Smooth muscle cell (in vitro differentiated cells): ENCODE measurements around the gene HADHB. TPM values are rescaled to one million over a fixed set of nuclear protein-coding genes. Genes with fewer than 3 reads are reported as not detected.

Experiments
- DNase-seq: peaks from one replicate; lab custom pipeline; 2025; ENCODE audit not compliant: unreplicated experiment; lab: John Stamatoyannopoulos, UW
- H2AFZ ChIP-seq: fragments of 200-600 bp; sonication (generic); 2 replicates; pipeline ENCODE4 v1.6.0; 2016; ENCODE audit warnings: antibody characterized with exemption, low read depth, mild to moderate bottlenecking
- H3F3A ChIP-seq: fragments of 200-600 bp; sonication (generic); 2 replicates; pipeline ENCODE4 v1.6.0; 2017; ENCODE audit warnings: antibody characterized with exemption, low read depth
- H3K27ac ChIP-seq: fragments of 200-600 bp; sonication (generic); 2 replicates; pipeline ENCODE4 v1.5.1; 2016; ENCODE audit warnings: low read depth, mild to moderate bottlenecking
- H3K27me3 ChIP-seq: fragments of 200-600 bp; sonication (generic); 2 replicates; pipeline ENCODE4 v1.6.1; 2016; ENCODE audit warnings: low read depth, mild to moderate bottlenecking
- H3K36me3 ChIP-seq: fragments of 200-600 bp; sonication (generic); 2 replicates; pipeline ENCODE4 v1.5.1; 2016; ENCODE audit warnings: low read depth
- H3K4me1 ChIP-seq: fragments of 200-600 bp; sonication (generic); 2 replicates; pipeline ENCODE4 v1.5.1; 2016; ENCODE audit warnings: low read depth
- H3K4me2 ChIP-seq: fragments of 200-600 bp; sonication (generic); 2 replicates; pipeline ENCODE4 v1.6.0; 2016; ENCODE audit warnings: mild to moderate bottlenecking
- H3K4me3 ChIP-seq: fragments of 200-600 bp; sonication (generic); 2 replicates; pipeline ENCODE4 v1.5.1; 2016; ENCODE audit warnings: mild to moderate bottlenecking
- H3K79me2 ChIP-seq: fragments of 200-600 bp; sonication (generic); 2 replicates; pipeline ENCODE4 v1.6.0; 2016; ENCODE audit warnings: low read depth, mild to moderate bottlenecking
- H3K9ac ChIP-seq: fragments of 200-600 bp; sonication (generic); 2 replicates; pipeline ENCODE4 v1.6.0; 2016; ENCODE audit warnings: low read depth
- H3K9me3 ChIP-seq: fragments of 200-600 bp; sonication (generic); replicated peaks from 2 replicates; pipeline ENCODE4 v1.5.1; 2016; ENCODE audit warnings: low read depth
- H4K20me1 ChIP-seq: fragments of 200-600 bp; sonication (generic); 2 replicates; pipeline ENCODE4 v1.6.0; 2016; ENCODE audit warnings: low read depth
- WGBS: methylation state at CpG from one replicate; pipeline ENCODE4 v1.1.7; 2016; ENCODE audit warnings: low lambda C conversion rate; 5-methylcytosine and 5-hydroxymethylcytosine counted together
- polyA plus RNA-seq: library from polyadenylated mRNA; unstranded; fragments of >200 nt; fragmentation: Nextera tagmentation; extraction: Ambion mirVana; gene quantifications from 2 replicates; pipeline ENCODE4 v1.2.1, GENCODE V29; 2016
- total RNA-seq: library from RNA; depleted of rRNA; stranded (reverse); fragments of >200 nt; gene quantifications from 2 replicates; pipeline ENCODE4 v1.2.3, GENCODE V29; 2014
- TF ChIP-seq, protein P1 (sequence below): fragments of 200-600 bp; sonication (generic); IDR thresholded peaks from 2 replicates; pipeline ENCODE4 v1.5.1; 2017; ENCODE audit warnings: borderline replicate concordance, mild to moderate bottlenecking, antibody characterized with exemption; ENCODE audit not compliant: insufficient read depth, poor library complexity, severe bottlenecking

HADHB gene
- total and polyA plus RNA-seq, 2 experiments from 2014 or later = 70.8 to 96.1 TPM

DNA sequence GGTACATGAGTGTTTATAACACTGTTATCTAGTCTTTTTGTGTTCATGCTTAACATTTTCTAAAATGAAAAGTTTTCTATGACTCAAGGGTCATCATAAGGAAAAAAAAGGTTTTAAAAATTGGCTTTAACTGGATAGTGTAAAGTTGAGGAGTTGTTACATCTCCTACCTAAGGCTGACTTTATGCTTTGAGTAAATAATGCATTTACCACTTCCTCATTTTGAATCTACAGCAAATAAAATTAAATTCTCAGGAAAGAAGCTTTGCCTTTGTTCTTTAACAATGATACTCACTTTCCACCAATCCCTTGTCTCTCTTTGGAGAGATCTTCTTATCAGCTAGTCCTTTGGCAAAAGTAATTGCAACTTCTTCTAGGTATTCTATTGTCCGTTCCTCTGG lies 30.0 kb upstream of the HADHB start:
- H3K36me3 ChIP-seq = peaks cover 36% of the 10 kb centered on the region
- DNase-seq = no peak
- no peak overlapping the region for H3K4me2 ChIP-seq
- peaks cover 5% of the 10 kb centered on the region for H3K9me3 ChIP-seq
- H3K4me1 ChIP-seq = no peaks in the 10 kb centered on the region
- no peak overlapping the region for H3K9ac ChIP-seq
- H4K20me1 ChIP-seq = no peaks in the 10 kb centered on the region
- TF ChIP-seq, protein P1, sequence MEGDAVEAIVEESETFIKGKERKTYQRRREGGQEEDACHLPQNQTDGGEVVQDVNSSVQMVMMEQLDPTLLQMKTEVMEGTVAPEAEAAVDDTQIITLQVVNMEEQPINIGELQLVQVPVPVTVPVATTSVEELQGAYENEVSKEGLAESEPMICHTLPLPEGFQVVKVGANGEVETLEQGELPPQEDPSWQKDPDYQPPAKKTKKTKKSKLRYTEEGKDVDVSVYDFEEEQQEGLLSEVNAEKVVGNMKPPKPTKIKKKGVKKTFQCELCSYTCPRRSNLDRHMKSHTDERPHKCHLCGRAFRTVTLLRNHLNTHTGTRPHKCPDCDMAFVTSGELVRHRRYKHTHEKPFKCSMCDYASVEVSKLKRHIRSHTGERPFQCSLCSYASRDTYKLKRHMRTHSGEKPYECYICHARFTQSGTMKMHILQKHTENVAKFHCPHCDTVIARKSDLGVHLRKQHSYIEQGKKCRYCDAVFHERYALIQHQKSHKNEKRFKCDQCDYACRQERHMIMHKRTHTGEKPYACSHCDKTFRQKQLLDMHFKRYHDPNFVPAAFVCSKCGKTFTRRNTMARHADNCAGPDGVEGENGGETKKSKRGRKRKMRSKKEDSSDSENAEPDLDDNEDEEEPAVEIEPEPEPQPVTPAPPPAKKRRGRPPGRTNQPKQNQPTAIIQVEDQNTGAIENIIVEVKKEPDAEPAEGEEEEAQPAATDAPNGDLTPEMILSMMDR = no peak
- no peak overlapping the region for H2AFZ ChIP-seq
- 93% methylated on average over 1 of the region's 1 CpG for WGBS
- H3K4me3 ChIP-seq = no peak overlapping the region
- no peaks in the 10 kb centered on the region for H3K79me2 ChIP-seq
- H3K27me3 ChIP-seq = no peaks in the 10 kb centered on the region
- H3F3A ChIP-seq = no peaks in the 10 kb centered on the region
- H3K27ac ChIP-seq = no peak overlapping the region

DNA sequence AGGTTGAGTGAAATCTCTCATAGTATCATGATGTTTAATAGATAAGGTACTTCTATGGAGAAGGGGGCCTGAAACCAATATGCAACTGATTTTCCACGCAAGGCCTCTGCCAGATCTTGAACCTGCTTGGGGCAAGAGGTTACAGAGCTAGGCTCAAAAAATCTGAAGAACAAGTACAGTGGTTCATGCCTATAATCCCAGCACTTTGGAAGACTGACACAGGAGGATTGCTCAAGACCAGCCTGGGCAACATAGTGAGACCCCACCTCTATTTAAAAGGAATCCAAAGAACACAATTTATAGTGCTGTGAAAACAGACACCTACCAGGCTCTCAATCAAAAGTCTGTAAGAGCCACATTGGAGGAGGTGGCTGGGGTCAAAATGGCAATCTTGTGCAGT lies 28.9 kb upstream of the HADHB start:
- H2AFZ ChIP-seq = no peak overlapping the region
- no peak overlapping the region for H3K9ac ChIP-seq
- TF ChIP-seq, protein P1 = no peak
- H3K4me2 ChIP-seq = no peak overlapping the region
- peaks cover 33% of the 10 kb centered on the region for H3K36me3 ChIP-seq
- DNase-seq = no peak
- H4K20me1 ChIP-seq = no peaks in the 10 kb centered on the region
- peaks cover 5% of the 10 kb centered on the region for H3K9me3 ChIP-seq
- H3F3A ChIP-seq = no peaks in the 10 kb centered on the region
- WGBS = 100% methylated on average over 1 of the region's 1 CpG
- H3K79me2 ChIP-seq = no peaks in the 10 kb centered on the region
- no peak overlapping the region for H3K27ac ChIP-seq
- no peaks in the 10 kb centered on the region for H3K4me1 ChIP-seq
- H3K4me3 ChIP-seq = no peak overlapping the region
- H3K27me3 ChIP-seq = no peaks in the 10 kb centered on the region

DNA sequence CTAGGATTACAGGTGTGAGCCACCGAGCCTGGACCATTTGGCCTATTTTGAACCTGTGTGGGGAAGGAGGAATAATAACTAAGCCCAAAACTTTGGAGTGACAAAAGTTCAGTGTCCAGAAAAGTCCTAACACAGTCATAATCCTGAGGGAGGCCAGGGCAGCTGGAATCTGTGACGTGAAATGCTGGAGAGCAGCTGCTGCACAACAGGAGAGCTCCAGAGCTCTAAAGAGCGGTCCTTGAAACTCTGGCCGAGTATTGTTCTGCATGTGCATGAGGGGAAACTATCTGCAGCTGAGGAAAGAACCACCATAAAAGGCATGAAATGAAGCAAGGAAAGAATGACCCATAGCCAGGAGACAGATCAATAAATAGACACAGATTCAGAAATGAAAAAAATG lies 28.2 kb upstream of the HADHB start:
- no peaks in the 10 kb centered on the region for H4K20me1 ChIP-seq
- TF ChIP-seq, protein P1 = no peak
- H3K4me1 ChIP-seq = no peaks in the 10 kb centered on the region
- H3K36me3 ChIP-seq = peaks cover 26% of the 10 kb centered on the region
- H3K27me3 ChIP-seq = no peaks in the 10 kb centered on the region
- H3K9me3 ChIP-seq = peaks cover 5% of the 10 kb centered on the region
- H3K4me2 ChIP-seq = no peak overlapping the region
- H2AFZ ChIP-seq = no peak overlapping the region
- no peak for DNase-seq
- no peak overlapping the region for H3K27ac ChIP-seq
- H3K79me2 ChIP-seq = no peaks in the 10 kb centered on the region
- 95% methylated on average over 4 of the region's 4 CpGs for WGBS
- H3K9ac ChIP-seq = no peak overlapping the region
- H3F3A ChIP-seq = no peaks in the 10 kb centered on the region
- no peak overlapping the region for H3K4me3 ChIP-seq

DNA sequence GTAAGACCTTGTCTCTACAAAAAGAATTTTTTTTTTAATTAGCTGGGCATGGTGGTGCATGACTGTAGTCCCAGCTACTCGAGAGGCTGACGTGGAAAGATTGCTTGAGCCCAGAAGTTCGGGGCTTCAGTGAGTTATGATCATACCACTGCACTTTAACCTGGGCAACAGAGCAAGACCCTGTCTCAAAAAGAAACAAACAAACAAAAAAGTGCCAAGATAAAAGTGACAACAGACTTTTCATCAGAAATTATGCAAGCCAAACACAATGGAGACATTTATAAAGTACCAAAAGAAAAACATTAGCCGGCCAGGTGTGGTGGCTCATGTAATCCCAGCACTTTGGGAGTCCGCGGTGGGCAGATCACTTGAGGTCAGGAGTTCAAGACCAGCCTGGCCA lies 27.0 kb upstream of the HADHB start:
- DNase-seq = no peak
- Histone ChIP-seq H3F3A (no peaks in the 10 kb centered on the region), H3K4me2 (no peak overlapping the region), H2AFZ (no peak overlapping the region), H3K27ac (no peak overlapping the region), H3K9me3 (peaks cover 5% of the 10 kb centered on the region), H3K27me3 (no peaks in the 10 kb centered on the region), H3K4me1 (no peaks in the 10 kb centered on the region), H4K20me1 (peaks cover 4% of the 10 kb centered on the region), H3K36me3 (peaks cover 22% of the 10 kb centered on the region), H3K9ac (no peak overlapping the region), H3K79me2 (no peaks in the 10 kb centered on the region), H3K4me3 (no peak overlapping the region)
- 78% methylated on average over 6 of the region's 6 CpGs for WGBS
- TF ChIP-seq, protein P1 = no peak
